ENCODE data around the gene DDRGK1. TPM values are rescaled to one million over a fixed set of nuclear protein-coding genes. Genes with fewer than 3 reads are reported as not detected.

The DDRGK1 gene
- total RNA-seq, 2 donors from 2014 or later, result 43.8 to 48.0 TPM

GRCh38 chr20:3227936-3228749, 23.7 kb upstream of the DDRGK1 start:
- TF ChIP-seq CTCF (IDR thresholded peaks at IDR 0.05), result no peak
- DNase-seq (ENCODE audit: low spot score), result no peak
- H3K4me3 ChIP-seq, result no peak overlapping the region

GRCh38 chr20:3227506-3227905, 23.0 kb upstream of the DDRGK1 start:
- no peak for TF ChIP-seq CTCF (IDR thresholded peaks at IDR 0.05)
- no peaks in the 10 kb centered on the region for H3K4me1 ChIP-seq
- no peak overlapping the region for H3K27ac ChIP-seq
- H3K4me3 ChIP-seq, result no peak overlapping the region
- H3K9me3 ChIP-seq, result no peaks in the 10 kb centered on the region
- peaks cover 6% of the 10 kb centered on the region for H3K36me3 ChIP-seq
- H3K27me3 ChIP-seq, result no peaks in the 10 kb centered on the region
- DNase-seq (ENCODE audit: low spot score), result no peak

More at GRCh38 chr20:3227936-3228749, 23.7 kb upstream of the DDRGK1 start:
- peaks cover 5% of the 10 kb centered on the region for H3K36me3 ChIP-seq
- H3K27ac ChIP-seq, result no peak overlapping the region
- H3K27me3 ChIP-seq, result no peaks in the 10 kb centered on the region
- no peaks in the 10 kb centered on the region for H3K4me1 ChIP-seq
- no peaks in the 10 kb centered on the region for H3K9me3 ChIP-seq

- Histone ChIP-seq H3K27me3 (no peaks in the 10 kb centered on the region), H3K4me3 (no peak overlapping the region), H3K27ac (no peak overlapping the region), H3K36me3 (peaks cover 7% of the 10 kb centered on the region), H3K4me1 (no peaks in the 10 kb centered on the region), H3K9me3 (no peaks in the 10 kb centered on the region)
- no peak for DNase-seq (ENCODE audit: low spot score)
- TF ChIP-seq CTCF (IDR thresholded peaks at IDR 0.05), result no peak
These were observed 22.4 kb upstream of the DDRGK1 start for GRCh38 chr20:3226864-3227263.

GRCh38 chr20:3226093-3226492, 21.6 kb upstream of the DDRGK1 start:
- Histone ChIP-seq H3K27ac (no peak overlapping the region), H3K9me3 (no peaks in the 10 kb centered on the region), H3K4me3 (no peak overlapping the region), H3K27me3 (no peaks in the 10 kb centered on the region), H3K4me1 (no peaks in the 10 kb centered on the region), H3K36me3 (peaks cover 14% of the 10 kb centered on the region)
- DNase-seq (ENCODE audit: low spot score), result no peak
- no peak for TF ChIP-seq CTCF (IDR thresholded peaks at IDR 0.05)

GRCh38 chr20:3224681-3225421, 20.4 kb upstream of the DDRGK1 start:
- no peaks in the 10 kb centered on the region for H3K4me1 ChIP-seq
- DNase-seq (ENCODE audit: low spot score), result no peak
- peaks cover 18% of the 10 kb centered on the region for H3K36me3 ChIP-seq
- H3K27me3 ChIP-seq, result no peaks in the 10 kb centered on the region
- TF ChIP-seq CTCF (IDR thresholded peaks at IDR 0.05), result no peak
- no peaks in the 10 kb centered on the region for H3K9me3 ChIP-seq
- no peak overlapping the region for H3K4me3 ChIP-seq
- H3K27ac ChIP-seq, result no peak overlapping the region
